BE2C (cell line): ENCODE measurements around the gene MUCL3.
A peak's percentile ranks its signal among the peaks of the same experiment; 100 is the strongest.

Source experiments
- DNase-seq: peaks from one replicate; pipeline ENCODE4 v3.0.0-alpha.2; 2020
- H3K27me3 ChIP-seq: fragments of 250-450 bp; sonication (Bioruptor Pico); 2 replicates; pipeline ENCODE4 v1.5.1; 2020; ENCODE audit warnings: mild to moderate bottlenecking
- H3K36me3 ChIP-seq: fragments of 250-450 bp; sonication (Bioruptor Pico); 2 replicates; pipeline ENCODE4 v1.5.1; 2020; ENCODE audit warnings: mild to moderate bottlenecking
- H3K4me1 ChIP-seq: fragments of 250-450 bp; sonication (Bioruptor Pico); 2 replicates; pipeline ENCODE4 v1.5.1; 2020
- H3K4me3 ChIP-seq: 2 replicates; pipeline ENCODE4 v1.5.1; 2011; ENCODE audit warnings: low read depth, low read length
- H3K9me3 ChIP-seq: fragments of 250-450 bp; sonication (Bioruptor Pico); 2 replicates; pipeline ENCODE4 v1.5.1; 2020
- CTCF ChIP-seq: IDR thresholded peaks from 2 replicates; pipeline ENCODE4 v1.5.1; 2012; ENCODE audit warnings: mild to moderate bottlenecking, low read depth, low read length

MUCL3 gene

GRCh38 chr6:30912746-30913520 is 27.8 kb upstream of the MUCL3 start:
- DNase-seq: no peak
- Histone ChIP-seq H3K9me3 (no peaks in the 10 kb centered on the region), H3K4me1 (peaks cover 3% of the 10 kb centered on the region; the same call in 1 of the 2 replicates), H3K36me3 (peaks cover 7% of the 10 kb centered on the region), H3K4me3 (no peak overlapping the region), H3K27me3 (no peaks in the 10 kb centered on the region)
- TF ChIP-seq CTCF: no peak

- Histone ChIP-seq H3K9me3 (no peaks in the 10 kb centered on the region), H3K36me3 (peaks cover 7% of the 10 kb centered on the region), H3K4me1 (peaks cover 3% of the 10 kb centered on the region; the same call in 1 of the 2 replicates), H3K27me3 (no peaks in the 10 kb centered on the region), H3K4me3 (peak overlapping the region; percentile 51)
- no peak for DNase-seq
- TF ChIP-seq CTCF: no peak
Observed at GRCh38 chr6:30913721-30914075, 27.1 kb upstream of the MUCL3 start.

- H3K9me3 ChIP-seq: no peaks in the 10 kb centered on the region
- H3K36me3 ChIP-seq: peaks cover 7% of the 10 kb centered on the region
- peaks cover 3% of the 10 kb centered on the region; the same call in 1 of the 2 replicates for H3K4me1 ChIP-seq
- H3K4me3 ChIP-seq: peak within 1 kb of the TSS; percentile 51
- H3K27me3 ChIP-seq: no peaks in the 10 kb centered on the region
- TF ChIP-seq CTCF: 0 out of 2 replicates have a peak, but pooled peaks have one; percentile 14
- DNase-seq: peak; percentile 93
Observed at GRCh38 chr6:30914076-30914853, 26.5 kb upstream of the MUCL3 start, which contains the start of gene VARS2. VARS2 (plus strand) TSS chr6:30914238; CDS start chr6:30914837, 599 bp downstream.

- Histone ChIP-seq H3K9me3 (no peaks in the 10 kb centered on the region), H3K4me3 (peak overlapping the region; percentile 51), H3K4me1 (peaks cover 3% of the 10 kb centered on the region; the same call in 1 of the 2 replicates), H3K27me3 (no peaks in the 10 kb centered on the region), H3K36me3 (peaks cover 7% of the 10 kb centered on the region)
- DNase-seq: no peak
- TF ChIP-seq CTCF: no peak
Observed at GRCh38 chr6:30914854-30915590, 25.8 kb upstream of the MUCL3 start.

GRCh38 chr6:30915591-30915946 is 25.2 kb upstream of the MUCL3 start:
- H3K9me3 ChIP-seq: no peaks in the 10 kb centered on the region
- H3K4me3 ChIP-seq: no peak overlapping the region
- H3K4me1 ChIP-seq: peaks cover 3% of the 10 kb centered on the region; the same call in 1 of the 2 replicates
- DNase-seq: peak; percentile 45
- TF ChIP-seq CTCF: peak; percentile 76
- H3K36me3 ChIP-seq: peaks cover 5% of the 10 kb centered on the region
- H3K27me3 ChIP-seq: no peaks in the 10 kb centered on the region
